Measurements from ENCODE around the gene VWA3A. TPM values are rescaled to one million over a fixed set of nuclear protein-coding genes. Genes with fewer than 3 reads are reported as not detected.

Gene VWA3A
- total and polyA plus RNA-seq, 2 donors (not counting 1 experiment from before 2014, with no cell fraction given) = 0.06 to 0.17 TPM

DNA sequence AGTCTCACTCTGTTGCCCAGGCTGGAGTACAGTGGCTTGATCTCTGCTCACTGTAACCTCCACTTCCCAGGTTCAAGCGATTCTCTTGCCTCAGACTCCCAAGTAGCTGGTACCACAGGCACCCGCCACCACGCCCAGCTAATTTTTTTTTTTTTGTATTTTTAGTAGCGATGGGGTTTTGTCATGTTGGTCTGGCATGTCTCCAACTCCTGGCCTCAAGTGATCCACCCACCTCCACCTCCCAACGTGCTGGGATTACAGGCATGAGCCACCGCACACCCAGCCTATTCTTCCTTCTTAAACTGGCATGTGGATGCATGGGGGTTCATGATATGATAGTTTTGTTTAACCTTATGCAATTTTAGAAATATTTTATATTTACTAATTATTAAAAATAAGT lies 39.4 kb upstream of the VWA3A start:
- TF ChIP-seq, protein P1, sequence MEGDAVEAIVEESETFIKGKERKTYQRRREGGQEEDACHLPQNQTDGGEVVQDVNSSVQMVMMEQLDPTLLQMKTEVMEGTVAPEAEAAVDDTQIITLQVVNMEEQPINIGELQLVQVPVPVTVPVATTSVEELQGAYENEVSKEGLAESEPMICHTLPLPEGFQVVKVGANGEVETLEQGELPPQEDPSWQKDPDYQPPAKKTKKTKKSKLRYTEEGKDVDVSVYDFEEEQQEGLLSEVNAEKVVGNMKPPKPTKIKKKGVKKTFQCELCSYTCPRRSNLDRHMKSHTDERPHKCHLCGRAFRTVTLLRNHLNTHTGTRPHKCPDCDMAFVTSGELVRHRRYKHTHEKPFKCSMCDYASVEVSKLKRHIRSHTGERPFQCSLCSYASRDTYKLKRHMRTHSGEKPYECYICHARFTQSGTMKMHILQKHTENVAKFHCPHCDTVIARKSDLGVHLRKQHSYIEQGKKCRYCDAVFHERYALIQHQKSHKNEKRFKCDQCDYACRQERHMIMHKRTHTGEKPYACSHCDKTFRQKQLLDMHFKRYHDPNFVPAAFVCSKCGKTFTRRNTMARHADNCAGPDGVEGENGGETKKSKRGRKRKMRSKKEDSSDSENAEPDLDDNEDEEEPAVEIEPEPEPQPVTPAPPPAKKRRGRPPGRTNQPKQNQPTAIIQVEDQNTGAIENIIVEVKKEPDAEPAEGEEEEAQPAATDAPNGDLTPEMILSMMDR (conservative IDR thresholded peaks at IDR 0.05 in 1 of 2, IDR thresholded peaks at IDR 0.05 in 1 of 2; ENCODE audit: low read depth in 1 of 2, low read length in 2 of 2) = no peak
- no peak for TF ChIP-seq EZH2 (IDR thresholded peaks at IDR 0.05; ENCODE audit: low read length, missing control alignments)
- peaks cover 14% of the 10 kb centered on the region for H3K79me2 ChIP-seq (ENCODE audit: control insufficient read depth, insufficient read depth, low read length)
- no peak overlapping the region for H3K27ac ChIP-seq (ENCODE audit: insufficient read depth, low read length)

GRCh38 chr16:22053921-22054341 lies 38.4 kb upstream of the VWA3A start:
- peaks cover 14% of the 10 kb centered on the region for H3K79me2 ChIP-seq (ENCODE audit: control insufficient read depth, insufficient read depth, low read length)
- H3K27me3 ChIP-seq (ENCODE audit: control insufficient read depth, insufficient read depth, low read length) = no peaks in the 10 kb centered on the region
- H2AFZ ChIP-seq (ENCODE audit: low read length) = no peak overlapping the region
- no peak overlapping the region for H3K4me2 ChIP-seq (ENCODE audit: extremely low read depth, insufficient read depth, low read length)
- no peaks in the 10 kb centered on the region for H4K20me1 ChIP-seq (ENCODE audit: control insufficient read depth, extremely low read depth, insufficient read depth, low read length)
- H3K4me3 ChIP-seq (replicated peaks in 1 of 4; ENCODE audit: control extremely low read depth in 1 of 4, insufficient read depth in 1 of 4, low read depth in 3 of 4, low read length in 4 of 4) = no peak overlapping the region
- no peak for TF ChIP-seq EZH2 (IDR thresholded peaks at IDR 0.05; ENCODE audit: low read length, missing control alignments)
- TF ChIP-seq, protein P1 (conservative IDR thresholded peaks at IDR 0.05 in 1 of 2, IDR thresholded peaks at IDR 0.05 in 1 of 2; ENCODE audit: low read depth in 1 of 2, low read length in 2 of 2) = no peak
- no peaks in the 10 kb centered on the region for H3K4me1 ChIP-seq (ENCODE audit: control insufficient read depth, extremely low read depth, insufficient read depth, low read length)
- no peak for DNase-seq (ENCODE audit: low read depth in 2 of 2)
- H3K9me3 ChIP-seq (ENCODE audit: control insufficient read depth, insufficient read depth, low read depth, low read length) = no peaks in the 10 kb centered on the region
- H3K36me3 ChIP-seq (ENCODE audit: control insufficient read depth, insufficient read depth, low read length) = no peaks in the 10 kb centered on the region
- H3K9ac ChIP-seq (ENCODE audit: insufficient read depth, low read length) = no peak overlapping the region
- H3K27ac ChIP-seq (ENCODE audit: insufficient read depth, low read length) = no peak overlapping the region

More for the DNA sequence above, 39.4 kb upstream of the VWA3A start:
- Histone ChIP-seq H2AFZ (ENCODE audit: low read length) (no peak overlapping the region), H3K36me3 (ENCODE audit: control insufficient read depth, insufficient read depth, low read length) (no peaks in the 10 kb centered on the region), H3K4me2 (ENCODE audit: extremely low read depth, insufficient read depth, low read length) (no peak overlapping the region), H3K4me3 (replicated peaks in 1 of 4; ENCODE audit: control extremely low read depth in 1 of 4, insufficient read depth in 1 of 4, low read depth in 3 of 4, low read length in 4 of 4) (no peak overlapping the region), H3K4me1 (ENCODE audit: control insufficient read depth, extremely low read depth, insufficient read depth, low read length) (no peaks in the 10 kb centered on the region), H4K20me1 (ENCODE audit: control insufficient read depth, extremely low read depth, insufficient read depth, low read length) (no peaks in the 10 kb centered on the region), H3K9me3 (ENCODE audit: control insufficient read depth, insufficient read depth, low read depth, low read length) (no peaks in the 10 kb centered on the region), H3K9ac (ENCODE audit: insufficient read depth, low read length) (no peak overlapping the region), H3K27me3 (ENCODE audit: control insufficient read depth, insufficient read depth, low read length) (no peaks in the 10 kb centered on the region)
- no peak for DNase-seq (ENCODE audit: low read depth in 2 of 2)

DNA sequence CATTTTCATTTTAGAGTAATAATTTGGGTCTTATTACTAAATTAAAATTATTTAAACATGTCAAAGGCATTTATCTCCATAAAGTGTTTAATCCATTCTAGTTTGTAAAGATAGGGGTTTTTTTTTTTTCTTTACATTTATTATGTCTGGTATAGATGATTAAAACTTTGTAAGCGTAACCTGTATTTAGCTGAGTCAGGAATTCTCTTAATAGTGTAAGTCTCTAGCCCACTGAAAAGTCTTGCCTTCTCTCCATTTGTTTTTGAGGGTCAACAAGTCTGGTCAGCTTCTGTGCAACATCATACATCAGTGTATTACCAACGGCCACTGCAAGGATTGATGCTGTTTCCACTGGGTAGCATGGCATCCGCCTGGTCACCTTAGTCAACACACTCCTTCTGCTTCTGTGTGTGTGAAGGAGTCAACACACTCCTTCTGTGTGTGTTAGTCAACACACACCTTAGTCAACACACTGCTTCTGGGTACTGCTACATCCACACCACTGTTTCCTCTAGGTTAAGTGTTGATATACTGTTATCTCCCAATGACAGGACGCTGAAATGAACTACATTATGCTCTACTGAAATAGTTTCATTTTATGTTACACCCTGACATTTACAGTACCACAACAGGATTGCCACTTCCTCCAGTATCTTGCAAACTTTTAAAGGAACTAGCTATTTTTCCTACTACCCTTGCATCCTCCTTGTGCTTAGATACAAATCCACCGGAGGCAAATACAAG lies 37.3 kb upstream of the VWA3A start:
- H3K9me3 ChIP-seq (ENCODE audit: control insufficient read depth, insufficient read depth, low read depth, low read length) = no peaks in the 10 kb centered on the region
- H3K4me3 ChIP-seq (replicated peaks in 1 of 4; ENCODE audit: control extremely low read depth in 1 of 4, insufficient read depth in 1 of 4, low read depth in 3 of 4, low read length in 4 of 4) = no peak overlapping the region
- H2AFZ ChIP-seq (ENCODE audit: low read length) = no peak overlapping the region
- H3K27ac ChIP-seq (ENCODE audit: insufficient read depth, low read length) = no peak overlapping the region
- no peaks in the 10 kb centered on the region for H4K20me1 ChIP-seq (ENCODE audit: control insufficient read depth, extremely low read depth, insufficient read depth, low read length)
- TF ChIP-seq EZH2 (IDR thresholded peaks at IDR 0.05; ENCODE audit: low read length, missing control alignments) = no peak
- TF ChIP-seq, protein P1 (conservative IDR thresholded peaks at IDR 0.05 in 1 of 2, IDR thresholded peaks at IDR 0.05 in 1 of 2; ENCODE audit: low read depth in 1 of 2, low read length in 2 of 2) = no peak
- peaks cover 13% of the 10 kb centered on the region for H3K79me2 ChIP-seq (ENCODE audit: control insufficient read depth, insufficient read depth, low read length)
- DNase-seq (ENCODE audit: low read depth in 2 of 2) = no peak
- no peak overlapping the region for H3K9ac ChIP-seq (ENCODE audit: insufficient read depth, low read length)
- no peaks in the 10 kb centered on the region for H3K27me3 ChIP-seq (ENCODE audit: control insufficient read depth, insufficient read depth, low read length)
- H3K4me2 ChIP-seq (ENCODE audit: extremely low read depth, insufficient read depth, low read length) = no peak overlapping the region
- H3K36me3 ChIP-seq (ENCODE audit: control insufficient read depth, insufficient read depth, low read length) = no peaks in the 10 kb centered on the region
- no peaks in the 10 kb centered on the region for H3K4me1 ChIP-seq (ENCODE audit: control insufficient read depth, extremely low read depth, insufficient read depth, low read length)
